ENCODE data around the gene DDR1.
"Not testable (repeated sequence)": the region's sequence is repeated elsewhere in the genome, so short reads cannot be mapped to it uniquely, and the experiment has no call there.

- not testable (repeated sequence) for TF ChIP-seq POLR2A (IDR thresholded peaks at IDR 0.05)
- TF ChIP-seq, protein P1, sequence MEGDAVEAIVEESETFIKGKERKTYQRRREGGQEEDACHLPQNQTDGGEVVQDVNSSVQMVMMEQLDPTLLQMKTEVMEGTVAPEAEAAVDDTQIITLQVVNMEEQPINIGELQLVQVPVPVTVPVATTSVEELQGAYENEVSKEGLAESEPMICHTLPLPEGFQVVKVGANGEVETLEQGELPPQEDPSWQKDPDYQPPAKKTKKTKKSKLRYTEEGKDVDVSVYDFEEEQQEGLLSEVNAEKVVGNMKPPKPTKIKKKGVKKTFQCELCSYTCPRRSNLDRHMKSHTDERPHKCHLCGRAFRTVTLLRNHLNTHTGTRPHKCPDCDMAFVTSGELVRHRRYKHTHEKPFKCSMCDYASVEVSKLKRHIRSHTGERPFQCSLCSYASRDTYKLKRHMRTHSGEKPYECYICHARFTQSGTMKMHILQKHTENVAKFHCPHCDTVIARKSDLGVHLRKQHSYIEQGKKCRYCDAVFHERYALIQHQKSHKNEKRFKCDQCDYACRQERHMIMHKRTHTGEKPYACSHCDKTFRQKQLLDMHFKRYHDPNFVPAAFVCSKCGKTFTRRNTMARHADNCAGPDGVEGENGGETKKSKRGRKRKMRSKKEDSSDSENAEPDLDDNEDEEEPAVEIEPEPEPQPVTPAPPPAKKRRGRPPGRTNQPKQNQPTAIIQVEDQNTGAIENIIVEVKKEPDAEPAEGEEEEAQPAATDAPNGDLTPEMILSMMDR (IDR thresholded peaks at IDR 0.05), result not testable (repeated sequence)
Observed at GRCh38 chr6:30873795-30874194, 10.5 kb upstream of the DDR1 start.

Measured in uterus (tissue), 2 donors.